Measurements from ENCODE around the gene E2F6.

Gene E2F6

GRCh38 chr2:11408959-11409571, 56.9 kb downstream of the E2F6 start:
- no peak overlapping the region for H3K4me2 ChIP-seq (ENCODE audit: low read depth, low read length, poor library complexity, severe bottlenecking)
- H3K9ac ChIP-seq (ENCODE audit: low read depth, low read length, poor library complexity, severe bottlenecking), result no peak overlapping the region
- no peaks in the 10 kb centered on the region for H3K27me3 ChIP-seq (ENCODE audit: insufficient read depth, low read length, poor library complexity, severe bottlenecking)
- TF ChIP-seq, protein P1, sequence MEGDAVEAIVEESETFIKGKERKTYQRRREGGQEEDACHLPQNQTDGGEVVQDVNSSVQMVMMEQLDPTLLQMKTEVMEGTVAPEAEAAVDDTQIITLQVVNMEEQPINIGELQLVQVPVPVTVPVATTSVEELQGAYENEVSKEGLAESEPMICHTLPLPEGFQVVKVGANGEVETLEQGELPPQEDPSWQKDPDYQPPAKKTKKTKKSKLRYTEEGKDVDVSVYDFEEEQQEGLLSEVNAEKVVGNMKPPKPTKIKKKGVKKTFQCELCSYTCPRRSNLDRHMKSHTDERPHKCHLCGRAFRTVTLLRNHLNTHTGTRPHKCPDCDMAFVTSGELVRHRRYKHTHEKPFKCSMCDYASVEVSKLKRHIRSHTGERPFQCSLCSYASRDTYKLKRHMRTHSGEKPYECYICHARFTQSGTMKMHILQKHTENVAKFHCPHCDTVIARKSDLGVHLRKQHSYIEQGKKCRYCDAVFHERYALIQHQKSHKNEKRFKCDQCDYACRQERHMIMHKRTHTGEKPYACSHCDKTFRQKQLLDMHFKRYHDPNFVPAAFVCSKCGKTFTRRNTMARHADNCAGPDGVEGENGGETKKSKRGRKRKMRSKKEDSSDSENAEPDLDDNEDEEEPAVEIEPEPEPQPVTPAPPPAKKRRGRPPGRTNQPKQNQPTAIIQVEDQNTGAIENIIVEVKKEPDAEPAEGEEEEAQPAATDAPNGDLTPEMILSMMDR (conservative IDR thresholded peaks at IDR 0.05; ENCODE audit: low read length), result no peak
- TF ChIP-seq EZH2phosphoT487 (IDR thresholded peaks at IDR 0.05; ENCODE audit: borderline replicate concordance), result no peak
- no peaks in the 10 kb centered on the region for H3K9me3 ChIP-seq (ENCODE audit: insufficient read depth, low read depth, low read length)
- H3K79me2 ChIP-seq (ENCODE audit: insufficient read depth, low read length), result no peaks in the 10 kb centered on the region
- H3K9me2 ChIP-seq (replicated peaks; ENCODE audit: low read depth, low read length), result no peaks in the 10 kb centered on the region
- peaks cover 22% of the 10 kb centered on the region for H3K4me1 ChIP-seq (ENCODE audit: insufficient read depth, low read length, poor library complexity, severe bottlenecking)
- H3K4me3 ChIP-seq (ENCODE audit: low read length, poor library complexity, severe bottlenecking), result no peak overlapping the region
- H3F3A ChIP-seq (ENCODE audit: low read depth), result no peaks in the 10 kb centered on the region
- H4K20me1 ChIP-seq (ENCODE audit: insufficient read depth, low read length, poor library complexity, severe bottlenecking), result no peaks in the 10 kb centered on the region
- no peaks in the 10 kb centered on the region for H3K36me3 ChIP-seq (ENCODE audit: insufficient read depth, low read length)
- H2AFZ ChIP-seq (ENCODE audit: low read length), result no peak overlapping the region

- H3K27me3 ChIP-seq (ENCODE audit: insufficient read depth, low read length, poor library complexity, severe bottlenecking), result no peaks in the 10 kb centered on the region
- no peak for TF ChIP-seq EZH2phosphoT487 (IDR thresholded peaks at IDR 0.05; ENCODE audit: borderline replicate concordance)
- TF ChIP-seq, protein P1 (conservative IDR thresholded peaks at IDR 0.05; ENCODE audit: low read length), result no peak
- H3K4me2 ChIP-seq (ENCODE audit: low read depth, low read length, poor library complexity, severe bottlenecking), result no peak overlapping the region
Measured at GRCh38 chr2:11407413-11407812, 58.5 kb downstream of the E2F6 start.

DNA sequence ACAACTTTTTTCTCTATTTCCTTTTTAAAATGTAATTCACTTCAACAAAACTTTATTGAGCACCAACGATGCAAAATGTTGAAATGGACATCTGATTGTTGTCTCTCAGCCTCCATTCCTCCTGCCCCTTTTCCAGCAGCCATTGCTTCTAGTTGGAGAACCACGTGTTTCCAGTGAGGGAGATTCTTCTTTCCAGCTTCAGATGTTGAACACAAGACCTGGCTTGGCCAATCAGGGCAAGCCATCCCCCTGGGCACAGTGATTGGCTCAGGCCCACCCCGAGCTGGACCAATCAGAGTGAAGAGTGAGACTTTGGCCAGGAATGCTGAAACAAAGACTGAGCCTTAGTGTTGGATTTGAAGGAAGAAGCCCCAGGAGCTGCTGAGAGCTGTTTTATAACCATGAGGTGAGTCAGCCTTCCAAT, 59.0 kb downstream of the E2F6 start:
- TF ChIP-seq, protein P1 (conservative IDR thresholded peaks at IDR 0.05; ENCODE audit: low read length), result no peak
- TF ChIP-seq EZH2phosphoT487 (IDR thresholded peaks at IDR 0.05; ENCODE audit: borderline replicate concordance), result no peak
- Histone ChIP-seq H3K4me3 (ENCODE audit: low read length, poor library complexity, severe bottlenecking) (no peak overlapping the region), H2AFZ (ENCODE audit: low read length) (peak overlapping the region; percentile 19; the same call in 1 of the 2 replicates), H3F3A (ENCODE audit: low read depth) (no peaks in the 10 kb centered on the region), H3K9ac (ENCODE audit: low read depth, low read length, poor library complexity, severe bottlenecking) (no peak overlapping the region), H3K4me1 (ENCODE audit: insufficient read depth, low read length, poor library complexity, severe bottlenecking) (peaks cover 27% of the 10 kb centered on the region), H3K9me3 (ENCODE audit: insufficient read depth, low read depth, low read length) (no peaks in the 10 kb centered on the region), H4K20me1 (ENCODE audit: insufficient read depth, low read length, poor library complexity, severe bottlenecking) (no peaks in the 10 kb centered on the region), H3K79me2 (ENCODE audit: insufficient read depth, low read length) (no peaks in the 10 kb centered on the region), H3K9me2 (replicated peaks; ENCODE audit: low read depth, low read length) (no peaks in the 10 kb centered on the region), H3K4me2 (ENCODE audit: low read depth, low read length, poor library complexity, severe bottlenecking) (no peak overlapping the region), H3K27me3 (ENCODE audit: insufficient read depth, low read length, poor library complexity, severe bottlenecking) (no peaks in the 10 kb centered on the region), H3K36me3 (ENCODE audit: insufficient read depth, low read length) (no peaks in the 10 kb centered on the region)

More at GRCh38 chr2:11407413-11407812, 58.5 kb downstream of the E2F6 start:
- Histone ChIP-seq H3K9me3 (ENCODE audit: insufficient read depth, low read depth, low read length) (no peaks in the 10 kb centered on the region), H3K4me3 (ENCODE audit: low read length, poor library complexity, severe bottlenecking) (no peak overlapping the region), H3K9me2 (replicated peaks; ENCODE audit: low read depth, low read length) (no peaks in the 10 kb centered on the region), H3K9ac (ENCODE audit: low read depth, low read length, poor library complexity, severe bottlenecking) (no peak overlapping the region), H3K4me1 (ENCODE audit: insufficient read depth, low read length, poor library complexity, severe bottlenecking) (peaks cover 27% of the 10 kb centered on the region), H2AFZ (ENCODE audit: low read length) (peak overlapping the region; percentile 19; the same call in 1 of the 2 replicates), H3K36me3 (ENCODE audit: insufficient read depth, low read length) (no peaks in the 10 kb centered on the region), H3F3A (ENCODE audit: low read depth) (no peaks in the 10 kb centered on the region), H3K79me2 (ENCODE audit: insufficient read depth, low read length) (no peaks in the 10 kb centered on the region), H4K20me1 (ENCODE audit: insufficient read depth, low read length, poor library complexity, severe bottlenecking) (no peaks in the 10 kb centered on the region)

Measured in Loucy (cell line).